ENCODE results near the gene L3MBTL2.
"Not testable (repeated sequence)": the region's sequence is repeated elsewhere in the genome, so short reads cannot be mapped to it uniquely, and the experiment has no call there.

L3MBTL2 gene

GRCh38 chr22:41204992-41205900, at the start of gene L3MBTL2:
Gene L3MBTL2 (plus strand): TSS chr22:41205312. CDS start chr22:41205363, 51 bp downstream.
- peak; percentile 94 for FAIRE-seq

- FAIRE-seq: no peak
These were observed 48.0 kb upstream of the L3MBTL2 start for GRCh38 chr22:41157083-41157482.

- FAIRE-seq: no peak
These were observed 36.0 kb upstream of the L3MBTL2 start for GRCh38 chr22:41169157-41169556.

- FAIRE-seq: no peak
These were observed 33.1 kb upstream of the L3MBTL2 start for GRCh38 chr22:41171996-41172395.

GRCh38 chr22:41175546-41175945, 29.6 kb upstream of the L3MBTL2 start:
- no peak for FAIRE-seq

- no peak for FAIRE-seq
These were observed 28.0 kb upstream of the L3MBTL2 start for GRCh38 chr22:41177040-41177621.

- FAIRE-seq: no peak
These were observed 27.3 kb upstream of the L3MBTL2 start for GRCh38 chr22:41177622-41178424.

GRCh38 chr22:41178425-41178975, 26.6 kb upstream of the L3MBTL2 start:
- FAIRE-seq: no peak

GRCh38 chr22:41180362-41180761, 24.8 kb upstream of the L3MBTL2 start:
- FAIRE-seq: not testable (repeated sequence)

GRCh38 chr22:41180926-41181325, 24.2 kb upstream of the L3MBTL2 start:
- no peak for FAIRE-seq

GRCh38 chr22:41181349-41182241, 23.5 kb upstream of the L3MBTL2 start:
- FAIRE-seq: no peak

- no peak for FAIRE-seq
These were observed 20.4 kb upstream of the L3MBTL2 start for GRCh38 chr22:41184679-41185078.

- FAIRE-seq: no peak
These were observed 13.6 kb upstream of the L3MBTL2 start for GRCh38 chr22:41191467-41191866.

GRCh38 chr22:41193829-41194228, 11.3 kb upstream of the L3MBTL2 start:
- FAIRE-seq: no peak

GRCh38 chr22:41197038-41197972, 7.8 kb upstream of the L3MBTL2 start:
- FAIRE-seq: no peak

- no peak for FAIRE-seq
These were observed 7.0 kb upstream of the L3MBTL2 start for GRCh38 chr22:41198027-41198580.

GRCh38 chr22:41201141-41201540, 4.0 kb upstream of the L3MBTL2 start:
- FAIRE-seq: no peak

- no peak for FAIRE-seq
These were observed 2.0 kb upstream of the L3MBTL2 start for GRCh38 chr22:41203118-41203517.

- FAIRE-seq: no peak
These were observed 1.0 kb upstream of the L3MBTL2 start for GRCh38 chr22:41204066-41204465.

- FAIRE-seq: peak; percentile 5
These were observed 1.6 kb downstream of the L3MBTL2 start for GRCh38 chr22:41206719-41207118.

- no peak for FAIRE-seq
These were observed 10.3 kb downstream of the L3MBTL2 start for GRCh38 chr22:41215409-41215808.

Data from islet of Langerhans (tissue), 1 donor.